PC-3 (cell line): ENCODE results near the gene TCF12. TPM values are rescaled to one million over a fixed set of nuclear protein-coding genes. Genes with fewer than 3 reads are reported as not detected.

ENCODE experiments used
- ATAC-seq: fragments of 200-7000 bp; cut with Tn5 transposase; 2 replicates; pipeline ENCODE4 v1.9.1; 2020; ENCODE audit warnings: mild to moderate bottlenecking, moderate library complexity
- BruUV-seq: library from RNA; stranded (reverse); fragments of 400-500 nt; replicated peaks from 2 replicates; lab custom pipeline; 2021; lab: Mats Ljungman, UMichigan
- CTCF ChIA-PET: fragments of 300-600 bp; sonication (Branson Sonifier 250); formaldehyde crosslinking; loops from one replicate; lab custom pipeline; 2022; ENCODE audit warnings: antibody characterized with exemption; lab: Charles Lee
- POLR2A ChIA-PET: fragments of 300-600 bp; sonication (Branson Sonifier 250); formaldehyde crosslinking; loops from one replicate; lab custom pipeline; 2022; ENCODE audit warnings: antibody characterized with exemption; ENCODE audit not compliant: unreplicated experiment; lab: Charles Lee
- DNase-seq: peaks from one replicate; pipeline ENCODE4 v3.0.0-alpha.2; 2015
- H2AFZ ChIP-seq: fragments of 300-600 bp; sonication (generic); 2 replicates; pipeline ENCODE4 v1.6.0; 2016; ENCODE audit warnings: antibody characterized with exemption, low read length
- H3F3A ChIP-seq: fragments of 300-600 bp; sonication (generic); one replicate; pipeline ENCODE4 v1.6.0; 2017; ENCODE audit warnings: antibody characterized with exemption, low read length, control low read depth, mild to moderate bottlenecking; ENCODE audit not compliant: unreplicated experiment
- H3K27ac ChIP-seq: fragments of 300-600 bp; sonication (generic); 2 replicates; pipeline ENCODE4 v1.5.1; 2016; ENCODE audit warnings: mild to moderate bottlenecking, low read length
- H3K27me3 ChIP-seq: fragments of 300-600 bp; sonication (generic); 2 replicates; pipeline ENCODE4 v1.6.1; 2016; ENCODE audit warnings: low read length, mixed read lengths
- H3K36me3 ChIP-seq: fragments of 300-600 bp; sonication (generic); 2 replicates; pipeline ENCODE4 v1.6.1; 2016; ENCODE audit warnings: low read depth, mixed run types, low read length, mixed read lengths
- H3K4me1 ChIP-seq: fragments of 300-600 bp; sonication (generic); 2 replicates; pipeline ENCODE4 v1.5.1; 2016; ENCODE audit warnings: low read length; ENCODE audit not compliant: insufficient read depth
- H3K4me2 ChIP-seq: fragments of 300-600 bp; sonication (generic); 2 replicates; pipeline ENCODE4 v1.6.0; 2016; ENCODE audit warnings: low read length
- H3K4me3 ChIP-seq: fragments of 300-600 bp; sonication (generic); 2 replicates; pipeline ENCODE4 v1.5.1; 2016; ENCODE audit warnings: mild to moderate bottlenecking, low read length, mixed read lengths
- H3K79me2 ChIP-seq: fragments of 300-600 bp; sonication (generic); 2 replicates; pipeline ENCODE4 v1.6.1; 2017; ENCODE audit warnings: low read length, mixed read lengths
- H3K9ac ChIP-seq: fragments of 300-600 bp; sonication (generic); 2 replicates; pipeline ENCODE4 v1.6.0; 2016; ENCODE audit warnings: mild to moderate bottlenecking, low read length
- H3K9me2 ChIP-seq: fragments of 300-600 bp; sonication (generic); replicated peaks from 2 replicates; pipeline ENCODE4 v1.6.1; 2016; ENCODE audit warnings: mixed run types, low read length, mixed read lengths
- H3K9me3 ChIP-seq: fragments of 300-600 bp; sonication (generic); 2 replicates; pipeline ENCODE4 v1.6.1; 2016; ENCODE audit warnings: low read length, mixed read lengths
- H4K20me1 ChIP-seq: fragments of 300-600 bp; sonication (generic); 2 replicates; pipeline ENCODE4 v1.6.1; 2016; ENCODE audit warnings: low read length, mixed read lengths
- CTCF ChIP-seq: fragments of 300-600 bp; sonication (generic); conservative IDR thresholded peaks from 2 replicates; pipeline ENCODE4 v1.5.1; 2017; ENCODE audit warnings: antibody characterized with exemption, low read depth, mild to moderate bottlenecking, low read length
- EZH2 ChIP-seq: fragments of 300-600 bp; sonication (generic); IDR thresholded peaks from one replicate; pipeline ENCODE4 v1.6.1; 2017; ENCODE audit warnings: antibody characterized with exemption, mild to moderate bottlenecking, low read length; ENCODE audit not compliant: unreplicated experiment
- EZH2phosphoT487 ChIP-seq: fragments of 300-600 bp; sonication (generic); IDR thresholded peaks from 2 replicates; pipeline ENCODE4 v1.6.1; 2018; ENCODE audit warnings: mild to moderate bottlenecking, antibody characterized with exemption, low read length, borderline replicate concordance
- intact Hi-C: fragments of 100-400 bp; cut with micrococcal nuclease; formaldehyde crosslinking; loops from 2 replicates; pipeline ENCODE4 v1.9.0; 2023
- total RNA-seq: library from RNA; depleted of rRNA; stranded (reverse); fragments of >200 nt; gene quantifications from 2 replicates; pipeline ENCODE4 v1.2.3, GENCODE V29; 2014

TCF12 gene
- total RNA-seq, 1 experiment from 2014 or later: 103 TPM

GRCh38 chr15:57122080-57122840 lies 203.8 kb downstream of the TCF12 start:
- TF ChIP-seq EZH2: no peak
- no peak for TF ChIP-seq EZH2phosphoT487
- TF ChIP-seq CTCF: no peak
- no peak for DNase-seq
- Histone ChIP-seq H3K4me3 (no peak overlapping the region), H3K27ac (no peak overlapping the region), H3K4me1 (peaks cover 13% of the 10 kb centered on the region), H3F3A (no peaks in the 10 kb centered on the region), H3K79me2 (no peaks in the 10 kb centered on the region), H4K20me1 (no peaks in the 10 kb centered on the region), H3K9me2 (no peaks in the 10 kb centered on the region), H3K9me3 (no peaks in the 10 kb centered on the region), H2AFZ (no peak overlapping the region), H3K9ac (no peak overlapping the region), H3K27me3 (no peaks in the 10 kb centered on the region), H3K4me2 (no peak overlapping the region), H3K36me3 (no peaks in the 10 kb centered on the region)
- intact Hi-C loops: no loop called here
- POLR2A ChIA-PET: no interaction called here
- ATAC-seq: no peak
- no TSS peak for BruUV-seq
- CTCF ChIA-PET: no interaction called here

GRCh38 chr15:57124036-57124435 lies 205.6 kb downstream of the TCF12 start:
- Histone ChIP-seq H3F3A (no peaks in the 10 kb centered on the region), H3K4me2 (no peak overlapping the region), H3K36me3 (no peaks in the 10 kb centered on the region), H3K27me3 (no peaks in the 10 kb centered on the region), H3K4me3 (no peak overlapping the region), H2AFZ (no peak overlapping the region), H3K9me3 (no peaks in the 10 kb centered on the region), H3K79me2 (no peaks in the 10 kb centered on the region), H4K20me1 (no peaks in the 10 kb centered on the region), H3K9ac (no peak overlapping the region), H3K27ac (no peak overlapping the region), H3K9me2 (no peaks in the 10 kb centered on the region), H3K4me1 (no peaks in the 10 kb centered on the region)
- TF ChIP-seq EZH2phosphoT487 (no peak), EZH2 (no peak), CTCF (no peak)
- BruUV-seq: no TSS peak
- no peak for DNase-seq
- CTCF ChIA-PET: no interaction called here
- POLR2A ChIA-PET: no interaction called here
- no peak for ATAC-seq
- intact Hi-C loops: no loop called here

GRCh38 chr15:57129064-57129463 lies 210.6 kb downstream of the TCF12 start:
- ChIA-PET CTCF (no interaction called here), POLR2A (no interaction called here)
- Histone ChIP-seq H3K4me2 (no peak overlapping the region), H3K79me2 (no peaks in the 10 kb centered on the region), H4K20me1 (no peaks in the 10 kb centered on the region), H3F3A (no peaks in the 10 kb centered on the region), H3K4me1 (no peaks in the 10 kb centered on the region), H3K9me3 (no peaks in the 10 kb centered on the region), H3K27me3 (no peaks in the 10 kb centered on the region), H3K4me3 (no peak overlapping the region), H3K9me2 (no peaks in the 10 kb centered on the region), H3K27ac (no peak overlapping the region), H3K36me3 (no peaks in the 10 kb centered on the region), H2AFZ (no peak overlapping the region), H3K9ac (no peak overlapping the region)
- DNase-seq (no peak), ATAC-seq (no peak)
- BruUV-seq: no TSS peak
- TF ChIP-seq EZH2phosphoT487 (no peak), EZH2 (no peak)
- intact Hi-C loops: no loop called here
